COLO668 (cell line): ENCODE results near the gene KCNIP3.
"Not testable (repeated sequence)": the region's sequence is repeated elsewhere in the genome, so short reads cannot be mapped to it uniquely, and the experiment has no call there.

ENCODE experiments used
- DNase-seq: peaks from one replicate; lab custom pipeline; 2025; ENCODE audit not compliant: unreplicated experiment; lab: John Stamatoyannopoulos, UW

Gene KCNIP3

GRCh38 chr2:95346738-95347671 lies 49.9 kb downstream of the KCNIP3 start:
- no peak for DNase-seq

GRCh38 chr2:95347681-95348608 lies 50.8 kb downstream of the KCNIP3 start:
- no peak for DNase-seq

GRCh38 chr2:95348609-95349567 lies 51.7 kb downstream of the KCNIP3 start:
- no peak for DNase-seq

DNA sequence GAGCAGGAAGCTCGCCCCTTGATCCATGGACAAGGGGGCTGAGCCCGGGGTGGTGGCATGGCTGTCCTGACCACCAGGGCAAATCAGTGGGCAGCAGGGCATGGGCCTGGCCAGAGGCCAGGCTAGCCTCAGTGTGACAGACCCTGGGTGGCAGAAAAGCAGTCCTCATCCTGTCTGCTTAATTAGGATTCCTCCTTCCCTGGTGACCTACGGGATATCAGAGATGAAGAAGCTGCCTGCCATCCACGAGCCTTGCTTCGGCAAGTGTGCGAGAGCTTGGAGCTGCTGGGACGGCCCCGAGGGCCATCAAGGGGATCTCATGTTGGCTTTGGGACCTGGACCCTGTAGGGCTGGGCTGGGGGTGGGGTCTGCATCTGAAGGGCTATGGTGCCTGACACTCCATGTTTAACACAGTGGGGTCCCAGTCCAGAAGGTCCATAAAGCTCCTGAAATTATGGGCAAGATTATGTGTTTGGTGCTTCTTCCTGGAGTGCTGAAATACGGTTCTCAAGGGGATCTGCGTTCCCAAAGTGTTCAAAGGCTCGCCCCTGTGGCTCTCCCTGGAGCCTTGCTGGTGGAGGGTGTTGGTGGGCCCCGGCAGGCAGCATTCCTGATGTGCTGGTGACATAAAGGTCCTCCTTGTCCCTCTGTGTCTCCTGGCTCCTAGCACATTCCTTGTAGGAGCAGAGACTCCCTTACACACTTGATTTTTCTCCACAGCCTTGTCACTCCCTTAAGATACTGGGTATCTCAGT lies 52.6 kb downstream of the KCNIP3 start:
- no peak for DNase-seq

DNA sequence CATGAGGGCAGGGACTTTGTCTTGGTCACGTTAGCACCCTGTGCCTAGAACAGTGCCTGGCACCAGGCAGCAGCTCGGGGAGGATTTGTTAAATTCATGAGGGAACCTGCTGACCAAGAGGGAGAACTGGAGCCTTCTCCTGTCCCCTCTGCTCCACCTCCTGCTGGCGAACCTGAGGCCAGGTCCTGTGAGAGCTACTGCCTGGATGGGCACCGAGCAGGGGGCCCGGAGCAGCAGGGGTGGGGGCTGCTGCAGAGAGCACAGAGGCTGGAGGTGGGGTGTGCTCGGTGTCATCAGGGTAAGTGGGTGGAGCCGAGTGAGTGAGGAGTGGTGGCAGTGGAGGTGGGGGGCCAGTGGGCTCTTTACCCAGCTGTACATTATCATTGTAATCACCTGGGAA lies 53.2 kb downstream of the KCNIP3 start:
- DNase-seq, result no peak

GRCh38 chr2:95350774-95351597 lies 53.8 kb downstream of the KCNIP3 start:
- DNase-seq, result no peak

DNA sequence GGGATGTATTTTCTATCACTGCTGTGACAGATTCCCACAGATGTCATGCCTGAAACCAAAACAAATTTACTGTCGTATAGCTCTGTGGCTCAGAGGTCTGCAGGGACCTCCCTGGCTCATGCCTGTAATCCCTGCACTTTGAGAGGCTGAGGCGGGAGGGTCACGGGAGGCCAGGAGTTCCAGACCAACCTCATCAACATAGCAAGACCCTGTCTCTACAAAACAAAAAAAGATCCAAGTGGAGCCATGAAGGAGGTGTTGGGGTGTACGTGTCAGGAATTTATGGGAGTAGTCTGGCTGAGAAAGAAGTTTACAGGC lies 54.4 kb downstream of the KCNIP3 start:
- no peak for DNase-seq

DNA sequence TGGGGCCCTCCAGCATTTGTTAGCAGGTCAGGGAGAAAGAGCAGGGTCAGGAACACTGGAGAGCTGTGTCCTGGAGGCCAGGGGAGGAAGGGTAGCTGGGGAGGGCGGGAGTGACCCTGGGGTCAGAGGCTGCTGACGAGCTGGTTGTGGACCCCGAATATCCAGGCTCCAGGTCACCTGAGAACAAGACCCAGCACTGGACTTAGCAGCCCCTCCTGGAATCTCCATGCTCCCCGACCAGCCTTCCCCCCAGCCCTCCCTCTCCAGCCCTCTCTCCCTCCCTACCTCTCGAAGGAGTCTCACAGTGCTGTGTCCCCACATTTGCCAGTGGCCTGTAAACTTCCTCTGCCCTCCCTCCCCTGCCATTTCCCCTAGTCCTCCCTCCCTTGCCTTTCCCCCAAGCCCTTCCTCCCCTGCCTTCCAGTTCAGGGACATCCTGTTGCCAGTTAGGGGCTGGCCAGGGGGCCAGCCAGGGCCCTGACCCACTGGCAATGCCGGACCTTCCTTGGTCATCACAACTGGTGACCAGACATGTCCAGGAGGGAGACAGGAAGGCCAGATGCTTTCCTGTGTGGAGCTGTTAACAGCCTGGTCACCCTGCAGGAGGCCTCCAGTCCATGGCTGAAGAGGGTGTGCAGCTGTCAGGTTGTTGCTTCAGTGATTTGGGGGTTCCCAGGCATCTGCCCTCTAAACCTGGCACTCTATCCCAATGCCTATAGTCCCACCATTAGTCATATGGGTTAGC lies 55.3 kb downstream of the KCNIP3 start:
- no peak for DNase-seq

DNA sequence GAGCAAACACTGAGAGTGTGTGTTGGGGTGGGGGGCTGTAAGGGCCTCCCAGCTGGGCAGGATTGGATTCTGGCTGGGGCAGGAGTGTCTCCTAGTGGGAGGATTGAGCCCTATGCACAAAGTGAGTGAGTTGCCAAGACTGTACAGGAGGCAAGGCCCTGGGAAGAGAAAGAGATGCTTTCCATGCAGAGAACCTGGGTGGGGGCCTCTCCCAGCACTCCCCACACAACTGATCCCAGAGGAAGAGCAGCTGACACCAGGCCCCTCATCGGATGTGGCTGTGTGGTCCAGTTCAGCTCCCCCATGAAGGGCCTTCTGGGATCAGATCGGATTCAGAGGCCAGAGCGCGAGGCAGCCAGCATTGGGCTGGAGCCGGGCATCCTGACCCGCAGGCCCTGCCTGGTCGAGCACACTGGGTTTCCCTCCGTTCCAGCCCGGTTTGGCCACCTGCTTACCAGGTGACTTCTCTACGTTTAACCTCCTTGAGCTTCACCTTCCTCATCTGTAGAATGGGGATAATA lies 56.0 kb downstream of the KCNIP3 start:
- no peak for DNase-seq

DNA sequence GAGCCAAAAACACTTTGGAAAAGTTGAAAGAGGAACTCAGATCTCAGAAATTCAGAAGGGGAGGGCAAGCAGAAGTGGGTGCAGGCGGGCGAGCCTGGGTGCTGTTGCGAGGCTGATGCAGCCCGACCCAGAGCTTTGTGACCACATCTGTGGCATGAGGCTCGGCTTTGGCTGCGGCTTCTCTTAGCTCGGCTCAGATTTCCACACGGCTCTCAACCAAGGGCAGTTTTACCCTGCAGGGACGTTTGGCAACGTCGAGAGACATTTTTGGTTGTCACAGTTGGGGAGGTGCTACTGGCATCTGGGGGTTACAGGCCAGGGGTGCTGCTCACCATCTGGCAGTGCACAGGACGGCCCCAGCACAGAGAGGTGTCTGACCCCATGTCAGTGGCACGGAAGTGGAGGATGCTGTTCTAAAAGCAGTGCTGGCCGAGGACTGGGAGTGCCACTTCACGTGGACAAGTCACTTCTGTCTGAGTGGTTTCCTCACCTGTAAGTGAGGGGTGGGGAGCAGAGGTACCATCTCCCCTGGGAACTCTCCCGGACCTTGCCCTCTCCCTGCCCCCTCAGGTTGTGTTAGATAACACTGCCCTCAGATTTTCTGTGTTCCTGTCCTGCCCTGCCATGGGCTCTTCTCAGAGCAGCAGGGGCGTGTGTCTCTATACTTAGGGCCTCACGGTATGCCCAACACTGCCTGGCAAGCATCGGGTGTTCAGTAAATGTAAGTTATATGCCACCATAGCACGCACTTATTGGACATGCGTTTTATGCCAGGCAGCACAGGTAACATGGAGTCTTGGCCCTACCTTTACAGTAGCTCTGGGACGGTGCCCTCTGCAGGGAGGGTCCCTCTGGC lies 56.7 kb downstream of the KCNIP3 start:
- no peak for DNase-seq

GRCh38 chr2:95354469-95354901 lies 57.3 kb downstream of the KCNIP3 start:
- DNase-seq, result no peak

DNA sequence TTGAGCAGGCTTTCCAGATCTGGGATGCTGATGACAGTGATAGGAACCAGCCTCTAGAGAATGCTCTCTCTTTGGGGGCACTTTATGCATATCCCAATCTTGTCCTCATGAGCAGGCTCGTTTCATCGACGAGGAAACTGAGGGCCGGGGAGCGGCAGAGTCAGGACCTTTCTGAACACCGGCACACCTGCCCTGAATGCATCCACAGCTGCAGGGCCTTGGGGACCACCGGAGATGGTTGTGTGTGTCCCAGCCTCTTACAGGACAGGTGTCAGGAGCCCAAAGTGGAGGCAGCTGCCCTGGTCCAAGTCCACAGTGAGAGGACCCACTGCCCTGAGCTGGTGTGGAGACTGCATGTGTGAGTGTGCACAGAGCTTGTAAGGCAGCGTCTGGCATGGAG lies 57.8 kb downstream of the KCNIP3 start:
- no peak for DNase-seq

- not testable (repeated sequence) for DNase-seq
These were observed 58.3 kb downstream of the KCNIP3 start for GRCh38 chr2:95355486-95355885.

- DNase-seq, result no peak
These were observed 59.9 kb downstream of the KCNIP3 start for GRCh38 chr2:95356821-95357700.

GRCh38 chr2:95357717-95358280 lies 60.7 kb downstream of the KCNIP3 start:
- DNase-seq, result no peak

DNA sequence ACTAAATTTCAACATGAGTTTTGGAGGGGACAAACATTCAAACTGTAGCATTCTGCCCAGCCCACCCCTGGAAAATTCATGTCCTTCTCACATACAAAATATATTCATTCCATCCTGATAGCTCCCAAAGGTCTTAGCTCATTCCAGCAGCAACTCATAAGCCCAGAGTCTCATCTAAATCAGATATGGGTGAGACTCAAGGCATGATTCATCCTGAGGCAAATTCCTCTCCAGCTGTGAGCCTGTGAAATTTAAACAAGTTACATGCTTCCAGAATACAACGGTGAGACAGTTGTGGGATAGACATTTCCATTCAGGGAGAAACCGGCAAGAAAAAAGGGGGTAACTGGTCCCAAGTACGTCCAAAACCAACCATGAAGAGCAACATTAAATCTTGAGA lies 61.9 kb downstream of the KCNIP3 start:
- DNase-seq, result no peak
